Measurements from ENCODE around the gene AK5. TPM values are rescaled to one million over a fixed set of nuclear protein-coding genes. Genes with fewer than 3 reads are reported as not detected.

Gene AK5
- total and polyA plus RNA-seq, 2 of the 4 experiments (the other 2 are of a cell fraction) = 22.5 to 25.8 TPM

- BruUV-seq (replicated peaks) = no TSS peak
- no CpG with 5 or more reads among the region's 1 CpG for WGBS, 2 experiments (ENCODE audit: extremely low coverage in 2 of 2, insufficient read length in 1 of 2)
Observed at GRCh38 chr1:77316006-77316405, 34.2 kb downstream of the AK5 start.

More at GRCh38 chr1:77316006-77316405, 34.2 kb downstream of the AK5 start:
- Histone ChIP-seq H3K27me3 (ENCODE audit: control insufficient read depth, insufficient read depth, low read length) (no peaks in the 10 kb centered on the region), H3K18ac (ENCODE audit: low read depth, low read length) (peak overlapping the region; percentile 55; the same call in 1 of the 2 replicates), H4K8ac (ENCODE audit: low read depth in 2 of 2, low read length in 2 of 2) (peak overlapping the region; percentile 6 to 60; a peak in 2 of 4 replicates), H3K4me3 (ENCODE audit: insufficient read depth, low read depth, low read length) (no peak overlapping the region), H3K14ac (replicated peaks; ENCODE audit: low read depth, low read length) (peak overlapping the region; percentile 47), H3K27ac (ENCODE audit: insufficient read depth, low read length) (no peak overlapping the region), H3K9me3 (ENCODE audit: control insufficient read depth, insufficient read depth, low read length) (no peaks in the 10 kb centered on the region), H3K9ac (ENCODE audit: low read depth, low read length) (peak overlapping the region; percentile 0; the same call in 1 of the 2 replicates), H3K79me1 (ENCODE audit: low read depth in 1 of 2, low read length in 2 of 2) (peaks cover 0 to 32% of the 10 kb centered on the region in 2 experiments; a peak in 3 of 4 replicates), H2BK20ac (ENCODE audit: low read depth, low read length) (peak overlapping the region; percentile 70), H2AK9ac (replicated peaks; ENCODE audit: low read depth, low read length, poor library complexity) (no peak overlapping the region), H4K91ac (ENCODE audit: insufficient read depth, low read depth, low read length) (peak overlapping the region; percentile 7; the same call in 1 of the 2 replicates), H3K4me1 (ENCODE audit: control insufficient read depth, insufficient read depth, low read length) (peaks cover 10% of the 10 kb centered on the region; the same call in 1 of the 2 replicates), H2BK5ac (ENCODE audit: low read depth, low read length, poor library complexity, severe bottlenecking) (peak overlapping the region; percentile 74), H2BK120ac (ENCODE audit: low read depth, low read length) (peak overlapping the region; percentile 55), H2BK15ac (ENCODE audit: low read depth, low read length) (peak overlapping the region; percentile 18; the same call in 1 of the 3 replicates), H3K4me2 (ENCODE audit: low read depth, low read length) (peak overlapping the region; percentile 15; the same call in 1 of the 2 replicates), H3K9me1 (ENCODE audit: insufficient read depth, low read length) (0 out of 2 replicates have a peak, but pooled peaks cover 3% of the 10 kb centered on the region), H2AK5ac (ENCODE audit: low read depth, low read length) (peak overlapping the region; percentile 32; the same call in 1 of the 2 replicates), H4K20me1 (ENCODE audit: insufficient read depth, low read length) (no peaks in the 10 kb centered on the region), H4K5ac (ENCODE audit: low read depth, low read length) (peak overlapping the region; percentile 55; the same call in 1 of the 2 replicates), H3K4ac (ENCODE audit: low read depth, low read length) (peak overlapping the region; percentile 63; the same call in 1 of the 2 replicates), H3K36me3 (ENCODE audit: control insufficient read depth, insufficient read depth, low read length) (no peaks in the 10 kb centered on the region), H3K56ac (ENCODE audit: extremely low read depth, insufficient read depth, low read length) (peak overlapping the region; percentile 4; the same call in 1 of the 2 replicates), H3K23ac (ENCODE audit: low read depth, low read length) (peak overlapping the region; percentile 21; the same call in 1 of the 2 replicates), H2AFZ (replicated peaks; ENCODE audit: low read length, poor library complexity) (peak overlapping the region; percentile 7)
- ATAC-seq (ENCODE audit: low read depth) (peak; percentile 57), DNase-seq (peak; percentile 81)
- ChIA-PET CTCF (no interaction called here), POLR2A (ENCODE audit: unreplicated experiment) (no interaction called here)
- TF ChIP-seq NFE2L2 (IDR thresholded peaks at IDR 0.05; ENCODE audit: low read depth, low read length) = no peak
- no peak for TF ChIP-seq MAFK (IDR thresholded peaks at IDR 0.05; ENCODE audit: low read depth, low read length)
- no peak for TF ChIP-seq POLR2A (IDR thresholded peaks at IDR 0.05; ENCODE audit: low read depth, low read length)
- TF ChIP-seq ELK1 (IDR thresholded peaks at IDR 0.05; ENCODE audit: borderline replicate concordance, low read depth, low read length) = no peak
- no peak for TF ChIP-seq CHD1 (IDR thresholded peaks at IDR 0.05; ENCODE audit: low read depth, low read length)
- no peak for TF ChIP-seq CTCF (conservative IDR thresholded peaks at IDR 0.05; ENCODE audit: low read depth, low read length)
- TF ChIP-seq CEBPB (IDR thresholded peaks at IDR 0.05; ENCODE audit: low read depth, low read length) = no peak
- TF ChIP-seq RCOR1 (IDR thresholded peaks at IDR 0.05; ENCODE audit: insufficient replicate concordance, low read length) = no peak
- TF ChIP-seq MAZ (IDR thresholded peaks at IDR 0.05; ENCODE audit: borderline replicate concordance, low read depth, low read length) = no peak
- no peak for TF ChIP-seq BHLHE40 (IDR thresholded peaks at IDR 0.05; ENCODE audit: low read depth, low read length)
- TF ChIP-seq RFX5 (IDR thresholded peaks at IDR 0.05; ENCODE audit: low read depth, low read length) = no peak
- TF ChIP-seq RAD21 (IDR thresholded peaks at IDR 0.05; ENCODE audit: low read length) = no peak
- in situ Hi-C loops (cut with MboI; ENCODE audit: low sequenced_read_pairs) = no loop called here
- intact Hi-C loops (cut with micrococcal nuclease) = no loop called here
- dilution Hi-C loops (cut with HindIII; ENCODE audit: low sequenced_read_pairs, unreplicated experiment) = no loop called here
